ENCODE data around the gene RXRA. TPM values are rescaled to one million over a fixed set of nuclear protein-coding genes. Genes with fewer than 3 reads are reported as not detected.
A peak's percentile ranks its signal among the peaks of the same experiment; 100 is the strongest.

RXRA gene
- total RNA-seq, 1 experiment from 2014 or later, result 23.2 TPM

GRCh38 chr9:134461426-134461982 lies 135.2 kb downstream of the RXRA start:
- no peaks in the 10 kb centered on the region for H3K27me3 ChIP-seq (ENCODE audit: control insufficient read depth, insufficient read depth, low read length)
- no peaks in the 10 kb centered on the region for H3K36me3 ChIP-seq (replicated peaks; ENCODE audit: control insufficient read depth, insufficient read depth, low read length)
- H3K4me3 ChIP-seq (ENCODE audit: insufficient read depth, low read depth, low read length), result no peak overlapping the region
- DNase-seq, result no peak

GRCh38 chr9:134462318-134462717 lies 136.1 kb downstream of the RXRA start:
- H3K36me3 ChIP-seq (replicated peaks; ENCODE audit: control insufficient read depth, insufficient read depth, low read length), result no peaks in the 10 kb centered on the region
- H3K27me3 ChIP-seq (ENCODE audit: control insufficient read depth, insufficient read depth, low read length), result no peaks in the 10 kb centered on the region
- no peak for DNase-seq
- no peak overlapping the region for H3K4me3 ChIP-seq (ENCODE audit: insufficient read depth, low read depth, low read length)

GRCh38 chr9:134463280-134463679 lies 137.0 kb downstream of the RXRA start:
- Histone ChIP-seq H3K4me3 (ENCODE audit: insufficient read depth, low read depth, low read length) (no peak overlapping the region), H3K27me3 (ENCODE audit: control insufficient read depth, insufficient read depth, low read length) (no peaks in the 10 kb centered on the region), H3K36me3 (replicated peaks; ENCODE audit: control insufficient read depth, insufficient read depth, low read length) (no peaks in the 10 kb centered on the region)
- DNase-seq, result peak; percentile 63

- DNase-seq, result peak; percentile 77
- no peaks in the 10 kb centered on the region for H3K27me3 ChIP-seq (ENCODE audit: control insufficient read depth, insufficient read depth, low read length)
These were observed 140.8 kb downstream of the RXRA start for GRCh38 chr9:134466869-134467616.

GRCh38 chr9:134468358-134468757 lies 142.1 kb downstream of the RXRA start:
- no peak overlapping the region for H3K4me3 ChIP-seq (ENCODE audit: insufficient read depth, low read depth, low read length)
- no peak for DNase-seq
- no peaks in the 10 kb centered on the region for H3K36me3 ChIP-seq (replicated peaks; ENCODE audit: control insufficient read depth, insufficient read depth, low read length)
- H3K27me3 ChIP-seq (ENCODE audit: control insufficient read depth, insufficient read depth, low read length), result no peaks in the 10 kb centered on the region

More at GRCh38 chr9:134466869-134467616, 140.8 kb downstream of the RXRA start:
- H3K4me3 ChIP-seq (ENCODE audit: insufficient read depth, low read depth, low read length), result no peak overlapping the region
- H3K36me3 ChIP-seq (replicated peaks; ENCODE audit: control insufficient read depth, insufficient read depth, low read length), result no peaks in the 10 kb centered on the region

GRCh38 chr9:134469041-134469875 lies 143.0 kb downstream of the RXRA start:
- no peak for DNase-seq
- H3K36me3 ChIP-seq (replicated peaks; ENCODE audit: control insufficient read depth, insufficient read depth, low read length), result no peaks in the 10 kb centered on the region
- H3K27me3 ChIP-seq (ENCODE audit: control insufficient read depth, insufficient read depth, low read length), result no peaks in the 10 kb centered on the region
- no peak overlapping the region for H3K4me3 ChIP-seq (ENCODE audit: insufficient read depth, low read depth, low read length)

GRCh38 chr9:134472256-134472655 lies 146.0 kb downstream of the RXRA start:
- no peak overlapping the region for H3K4me3 ChIP-seq (ENCODE audit: insufficient read depth, low read depth, low read length)
- no peaks in the 10 kb centered on the region for H3K27me3 ChIP-seq (ENCODE audit: control insufficient read depth, insufficient read depth, low read length)
- no peaks in the 10 kb centered on the region for H3K36me3 ChIP-seq (replicated peaks; ENCODE audit: control insufficient read depth, insufficient read depth, low read length)
- DNase-seq, result no peak

GRCh38 chr9:134473141-134474054 lies 147.1 kb downstream of the RXRA start:
- Histone ChIP-seq H3K36me3 (replicated peaks; ENCODE audit: control insufficient read depth, insufficient read depth, low read length) (no peaks in the 10 kb centered on the region), H3K27me3 (ENCODE audit: control insufficient read depth, insufficient read depth, low read length) (no peaks in the 10 kb centered on the region), H3K4me3 (ENCODE audit: insufficient read depth, low read depth, low read length) (no peak overlapping the region)
- peak; percentile 57 for DNase-seq

- no peaks in the 10 kb centered on the region for H3K36me3 ChIP-seq (replicated peaks; ENCODE audit: control insufficient read depth, insufficient read depth, low read length)
- DNase-seq, result peak; percentile 56
- no peak overlapping the region for H3K4me3 ChIP-seq (ENCODE audit: insufficient read depth, low read depth, low read length)
- H3K27me3 ChIP-seq (ENCODE audit: control insufficient read depth, insufficient read depth, low read length), result no peaks in the 10 kb centered on the region
These were observed 147.8 kb downstream of the RXRA start for GRCh38 chr9:134474055-134474370.

GRCh38 chr9:134475011-134475790 lies 148.9 kb downstream of the RXRA start:
- H3K27me3 ChIP-seq (ENCODE audit: control insufficient read depth, insufficient read depth, low read length), result no peaks in the 10 kb centered on the region
- DNase-seq, result peak; percentile 73
- H3K36me3 ChIP-seq (replicated peaks; ENCODE audit: control insufficient read depth, insufficient read depth, low read length), result no peaks in the 10 kb centered on the region
- no peak overlapping the region for H3K4me3 ChIP-seq (ENCODE audit: insufficient read depth, low read depth, low read length)

- no peaks in the 10 kb centered on the region for H3K27me3 ChIP-seq (ENCODE audit: control insufficient read depth, insufficient read depth, low read length)
- no peak for DNase-seq
These were observed 150.2 kb downstream of the RXRA start for GRCh38 chr9:134476272-134476941.

GRCh38 chr9:134476942-134477335 lies 150.7 kb downstream of the RXRA start:
- Histone ChIP-seq H3K4me3 (ENCODE audit: insufficient read depth, low read depth, low read length) (no peak overlapping the region), H3K36me3 (replicated peaks; ENCODE audit: control insufficient read depth, insufficient read depth, low read length) (no peaks in the 10 kb centered on the region), H3K27me3 (ENCODE audit: control insufficient read depth, insufficient read depth, low read length) (no peaks in the 10 kb centered on the region)
- DNase-seq, result no peak

More at GRCh38 chr9:134476272-134476941, 150.2 kb downstream of the RXRA start:
- Histone ChIP-seq H3K36me3 (replicated peaks; ENCODE audit: control insufficient read depth, insufficient read depth, low read length) (no peaks in the 10 kb centered on the region), H3K4me3 (ENCODE audit: insufficient read depth, low read depth, low read length) (no peak overlapping the region)

- no peak for DNase-seq
- H3K4me3 ChIP-seq (ENCODE audit: insufficient read depth, low read depth, low read length), result no peak overlapping the region
- H3K27me3 ChIP-seq (ENCODE audit: control insufficient read depth, insufficient read depth, low read length), result no peaks in the 10 kb centered on the region
These were observed 151.2 kb downstream of the RXRA start for GRCh38 chr9:134477342-134477925.

More at GRCh38 chr9:134477342-134477925, 151.2 kb downstream of the RXRA start:
- H3K36me3 ChIP-seq (replicated peaks; ENCODE audit: control insufficient read depth, insufficient read depth, low read length), result no peaks in the 10 kb centered on the region

All from H7 (cell line).